ENCODE data around the gene METAP2.

DNA sequence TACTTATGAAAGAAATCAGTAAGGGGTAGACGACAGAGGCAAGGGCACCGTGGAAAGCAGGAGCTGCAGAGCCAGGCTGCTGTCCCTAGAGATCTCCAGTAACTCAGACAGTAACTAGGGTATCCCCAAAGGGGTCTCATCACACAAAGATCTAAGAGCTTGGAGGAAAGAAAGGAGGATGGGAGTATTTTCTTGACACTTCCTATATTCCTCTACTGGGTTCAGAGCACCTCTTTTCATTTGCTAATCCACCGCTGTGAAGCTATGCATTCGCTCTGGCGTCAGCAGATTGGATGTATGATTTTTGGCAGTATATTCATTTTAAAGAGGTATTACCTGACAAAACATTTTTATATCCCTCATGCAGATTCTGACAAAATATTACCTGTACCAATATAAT, 64.7 kb downstream of the METAP2 start:
- no peak for TF ChIP-seq RAD21 (IDR thresholded peaks at IDR 0.05; ENCODE audit: low read depth)
- no peak for TF ChIP-seq CTCF (IDR thresholded peaks at IDR 0.05 in 2 of 3, conservative IDR thresholded peaks at IDR 0.05 in 1 of 3; ENCODE audit: borderline replicate concordance in 1 of 3, insufficient read depth in 1 of 3, low read depth in 2 of 3, low read length in 2 of 3)
- TF ChIP-seq POLR2AphosphoS5 (IDR thresholded peaks at IDR 0.05; ENCODE audit: low read depth, low read length), result no peak

All from HCT116 (cell line).